Ascending aorta (tissue), 2 donors: ENCODE results near the gene COX15. TPM values are rescaled to one million over a fixed set of nuclear protein-coding genes. Genes with fewer than 3 reads are reported as not detected.

ENCODE experiments used
- DNase-seq, 2 donors: peaks; one replicate each; pipeline ENCODE4 v3.0.0-alpha.2; 2019; ENCODE audit warnings: low spot score in 2 of 2
- H3K27ac ChIP-seq, 2 donors: fragments of 200-600 bp; sonication (generic); one replicate each; pipeline ENCODE4 v1.5.1; 2016 to 2017; ENCODE audit warnings: mild to moderate bottlenecking in 1 of 2
- H3K27me3 ChIP-seq: fragments of 200-600 bp; sonication (generic); one replicate; pipeline ENCODE4 v1.5.1; 2017
- H3K36me3 ChIP-seq, 2 donors: fragments of 200-600 bp; sonication (generic); one replicate each; pipeline ENCODE4 v1.5.1; 2016
- H3K4me1 ChIP-seq, 2 donors: fragments of 200-600 bp; sonication (generic); one replicate each; pipeline ENCODE4 v1.5.1; 2016 to 2017; ENCODE audit warnings: mild to moderate bottlenecking in 1 of 2
- H3K4me3 ChIP-seq, 2 donors: fragments of 200-600 bp; sonication (generic); one replicate each; pipeline ENCODE4 v1.5.1; 2016 to 2017; ENCODE audit warnings: mild to moderate bottlenecking in 1 of 2
- H3K9me3 ChIP-seq, 2 donors: fragments of 200-600 bp; sonication (generic); one replicate each; pipeline ENCODE4 v1.5.1; 2016
- intact Hi-C: fragments of 100-400 bp; cut with DNase I; formaldehyde crosslinking; loops from one replicate; pipeline ENCODE4 v1.15.1; 2023
- total RNA-seq: library from RNA; depleted of rRNA; stranded (reverse); fragments of >200 nt; gene quantifications from one replicate; pipeline ENCODE4 v1.1.0, GENCODE V29; 2016
- TF ChIP-seq, protein P1 (sequence below), 3 experiments: fragments of 200-600 bp in 2 of 3; fragments of 450-650 bp in 1 of 3; sonication (generic) in 2 of 3; IDR thresholded peaks; one replicate each; pipeline ENCODE4 v1.5.1; 2016 to 2019; ENCODE audit warnings: antibody characterized with exemption in 3 of 3, mild to moderate bottlenecking in 1 of 3, moderate library complexity in 1 of 3

The COX15 gene
- total RNA-seq, 1 donor from 2014 or later, result 22.0 TPM

- intact Hi-C loops, result loop anchor here (5.0 kb wide), 1 partner anchor 322 kb away; no protein-coding TSS in a partner anchor
- Histone ChIP-seq H3K4me3 (no peak overlapping the region), H3K36me3 (peaks cover 26 to 67% of the 10 kb centered on the region in 2 donors), H3K27me3 (no peaks in the 10 kb centered on the region), H3K4me1 (no peaks in the 10 kb centered on the region), H3K9me3 (no peaks in the 10 kb centered on the region), H3K27ac (no peak overlapping the region)
- DNase-seq, result no peak
- TF ChIP-seq, protein P1, sequence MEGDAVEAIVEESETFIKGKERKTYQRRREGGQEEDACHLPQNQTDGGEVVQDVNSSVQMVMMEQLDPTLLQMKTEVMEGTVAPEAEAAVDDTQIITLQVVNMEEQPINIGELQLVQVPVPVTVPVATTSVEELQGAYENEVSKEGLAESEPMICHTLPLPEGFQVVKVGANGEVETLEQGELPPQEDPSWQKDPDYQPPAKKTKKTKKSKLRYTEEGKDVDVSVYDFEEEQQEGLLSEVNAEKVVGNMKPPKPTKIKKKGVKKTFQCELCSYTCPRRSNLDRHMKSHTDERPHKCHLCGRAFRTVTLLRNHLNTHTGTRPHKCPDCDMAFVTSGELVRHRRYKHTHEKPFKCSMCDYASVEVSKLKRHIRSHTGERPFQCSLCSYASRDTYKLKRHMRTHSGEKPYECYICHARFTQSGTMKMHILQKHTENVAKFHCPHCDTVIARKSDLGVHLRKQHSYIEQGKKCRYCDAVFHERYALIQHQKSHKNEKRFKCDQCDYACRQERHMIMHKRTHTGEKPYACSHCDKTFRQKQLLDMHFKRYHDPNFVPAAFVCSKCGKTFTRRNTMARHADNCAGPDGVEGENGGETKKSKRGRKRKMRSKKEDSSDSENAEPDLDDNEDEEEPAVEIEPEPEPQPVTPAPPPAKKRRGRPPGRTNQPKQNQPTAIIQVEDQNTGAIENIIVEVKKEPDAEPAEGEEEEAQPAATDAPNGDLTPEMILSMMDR (IDR thresholded peaks at IDR 0.05), result no peak
Observed at GRCh38 chr10:99714446-99714845, 17.5 kb downstream of the COX15 start.

DNA sequence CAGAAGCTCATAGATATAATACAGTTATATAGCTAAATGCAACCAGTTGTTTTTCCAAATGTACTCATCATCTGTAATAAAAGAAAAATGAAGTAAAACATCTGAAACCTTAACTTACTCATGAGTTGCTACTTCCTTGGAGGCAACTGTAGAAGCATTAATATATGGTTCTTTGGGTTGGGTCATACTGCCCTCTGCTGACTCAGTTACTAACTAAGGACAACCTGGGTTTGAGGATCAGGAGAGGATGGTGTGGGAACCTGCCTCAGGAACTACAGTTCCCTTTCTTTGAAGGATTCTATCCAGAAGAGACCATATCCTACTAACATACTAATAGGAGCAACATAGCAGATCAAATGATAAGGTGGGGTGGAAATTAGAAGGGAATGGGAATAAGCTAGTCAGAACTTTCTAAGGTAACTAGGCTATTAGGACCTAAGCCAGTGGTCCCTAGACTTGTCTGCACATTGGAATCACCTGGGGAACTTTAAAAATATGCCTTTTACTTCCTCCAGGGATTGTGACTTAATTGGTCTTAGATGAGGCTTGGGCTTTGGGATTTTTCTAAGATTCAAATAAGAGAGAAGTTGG lies 20.7 kb downstream of the COX15 start:
- DNase-seq, result no peak
- H3K9me3 ChIP-seq, result no peaks in the 10 kb centered on the region
- intact Hi-C loops, result loop anchor here (5.0 kb wide), 1 partner anchor 319 kb away; no protein-coding TSS in a partner anchor

DNA sequence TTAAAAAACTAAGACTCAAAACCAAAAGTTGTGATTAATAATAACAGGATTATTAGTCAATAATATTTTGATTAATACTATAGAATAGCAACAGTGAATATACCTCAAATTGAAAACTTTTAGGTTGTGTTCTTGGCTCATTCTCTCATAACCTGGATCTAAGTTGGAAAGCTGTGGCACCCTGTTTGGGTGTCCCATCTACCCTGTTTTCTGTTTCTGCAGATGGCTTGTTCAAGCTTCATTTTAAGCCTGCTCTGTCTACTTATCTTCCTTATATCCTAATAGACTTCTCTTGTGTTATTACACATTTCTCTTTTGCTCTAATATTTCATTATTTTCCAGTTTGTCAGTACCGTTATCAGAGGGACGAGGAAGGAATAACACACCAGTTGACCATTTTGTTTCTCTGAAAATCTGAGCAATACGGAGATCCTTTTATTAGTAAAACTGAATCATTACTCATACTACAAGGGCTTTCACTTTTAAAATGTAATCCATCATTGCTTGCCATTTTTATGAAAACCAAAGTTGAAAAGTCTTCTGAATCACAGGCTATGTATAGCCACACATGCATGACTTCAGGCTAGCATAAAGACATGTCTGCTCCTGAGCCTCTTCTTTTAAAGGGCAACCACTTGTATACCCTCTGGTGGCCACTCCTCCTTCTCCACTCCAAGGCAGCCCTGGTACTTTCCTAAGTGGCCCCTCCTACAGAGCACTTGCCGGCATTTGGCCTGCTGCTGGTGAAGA lies 22.3 kb downstream of the COX15 start:
- H3K36me3 ChIP-seq, result peaks cover 19 to 34% of the 10 kb centered on the region in 2 donors
- H3K4me1 ChIP-seq, result no peaks in the 10 kb centered on the region
- no peaks in the 10 kb centered on the region for H3K9me3 ChIP-seq
- intact Hi-C loops, result loop anchor here (5.0 kb wide), 1 partner anchor 317 kb away; no protein-coding TSS in a partner anchor
- no peak for DNase-seq
- TF ChIP-seq, protein P1 (IDR thresholded peaks at IDR 0.05), result no peak
- no peaks in the 10 kb centered on the region for H3K27me3 ChIP-seq
- H3K27ac ChIP-seq, result no peak overlapping the region
- no peak overlapping the region for H3K4me3 ChIP-seq

More for the DNA sequence above, 20.7 kb downstream of the COX15 start:
- Histone ChIP-seq H3K36me3 (peaks cover 18 to 46% of the 10 kb centered on the region in 2 donors), H3K27me3 (no peaks in the 10 kb centered on the region), H3K27ac (no peak overlapping the region), H3K4me3 (no peak overlapping the region), H3K4me1 (no peaks in the 10 kb centered on the region)
- TF ChIP-seq, protein P1 (IDR thresholded peaks at IDR 0.05), result peak in 2 of 3 experiments; percentile 12 to 34

- Histone ChIP-seq H3K9me3 (no peaks in the 10 kb centered on the region), H3K27me3 (no peaks in the 10 kb centered on the region), H3K36me3 (peaks cover 14 to 32% of the 10 kb centered on the region in 2 donors), H3K4me1 (no peaks in the 10 kb centered on the region), H3K27ac (no peak overlapping the region), H3K4me3 (no peak overlapping the region)
- intact Hi-C loops, result no loop called here
- DNase-seq, result no peak
- TF ChIP-seq, protein P1 (IDR thresholded peaks at IDR 0.05), result no peak
Observed at GRCh38 chr10:99708428-99709012, 23.4 kb downstream of the COX15 start.

DNA sequence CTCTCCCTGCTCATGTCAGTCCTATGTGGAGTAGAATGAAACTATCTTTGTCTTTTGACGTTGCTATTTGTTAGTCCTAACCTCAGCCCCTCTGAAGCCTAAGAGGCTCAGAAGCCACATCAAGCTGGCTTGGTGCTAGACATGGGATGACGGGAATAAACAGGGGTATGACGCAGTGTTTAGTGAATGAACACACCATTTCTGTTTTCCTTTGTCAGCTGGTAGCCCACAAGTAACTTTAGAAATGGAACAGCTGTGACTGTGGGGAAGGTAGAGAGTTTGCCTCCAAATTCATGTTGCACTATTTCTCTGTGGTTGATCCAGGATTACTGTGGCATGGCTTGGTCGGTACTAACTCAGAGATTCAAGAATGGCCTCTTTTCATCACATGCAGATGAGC lies 31.3 kb downstream of the COX15 start:
- Histone ChIP-seq H3K27ac (no peak overlapping the region), H3K36me3 (peaks cover 32 to 65% of the 10 kb centered on the region in 2 donors), H3K4me1 (no peaks in the 10 kb centered on the region), H3K27me3 (no peaks in the 10 kb centered on the region), H3K4me3 (no peak overlapping the region), H3K9me3 (no peaks in the 10 kb centered on the region)
- TF ChIP-seq, protein P1 (IDR thresholded peaks at IDR 0.05), result no peak
- DNase-seq, result no peak
- intact Hi-C loops, result no loop called here
